A549 (cell line): ENCODE measurements around the gene ACTR8. TPM values are rescaled to one million over a fixed set of nuclear protein-coding genes. Genes with fewer than 3 reads are reported as not detected.

Experiments
- ATAC-seq, 2 experiments: fragments of 200-7000 bp in 1 of 2; fragments of >200 bp in 1 of 2; cut with Nextera tagmentation in 1 of 2; cut with Tn5 transposase in 1 of 2; 3 replicates each; pipeline versions ENCODE4 v1.8.0 to v1.9.1; 2018 to 2020; ENCODE audit warnings: mild to moderate bottlenecking in 1 of 2, moderate library complexity in 1 of 2
- CTCF ChIA-PET: fragments of 300-600 bp; sonication (Branson Sonifier 250); formaldehyde crosslinking; extraction: SDS; loops from one replicate; lab custom pipeline; 2021; ENCODE audit warnings: antibody characterized with exemption, inconsistent platforms; lab: Yijun Ruan, JAX
- POLR2A ChIA-PET: fragments of 350-600 bp; formaldehyde crosslinking; extraction: SDS; loops from one replicate; lab custom pipeline; 2021; ENCODE audit warnings: antibody characterized with exemption, inconsistent platforms; lab: Yijun Ruan, JAX
- DNase-seq, 2 experiments: peaks; one replicate each; pipeline versions ENCODE4 v3.0.0 to v3.0.0-alpha.2; 2011 to 2016; ENCODE audit warnings: low read depth in 1 of 2, low spot score in 1 of 2
- FAIRE-seq: peaks from 2 replicates; lab custom pipeline; 2011; peaks lifted over from hg19 to GRCh38; lab: Jason Lieb, UNC
- H3K27ac ChIP-seq, 2 experiments: fragments of >200 bp; sonication (Bioruptor Twin); formaldehyde crosslinking; 3 replicates each; pipeline ENCODE4 v1.5.1; 2016 to 2017
- H3K4me1 ChIP-seq: fragments of >200 bp; sonication (Bioruptor Twin); formaldehyde crosslinking; 3 replicates; pipeline ENCODE4 v1.6.1; 2016
- H3K4me2 ChIP-seq: fragments of >200 bp; sonication (Bioruptor Twin); formaldehyde crosslinking; 3 replicates; pipeline ENCODE4 v1.6.1; 2016
- H3K4me3 ChIP-seq: fragments of >200 bp; sonication (Bioruptor Twin); formaldehyde crosslinking; 3 replicates; pipeline ENCODE4 v1.5.1; 2016
- H3K9me3 ChIP-seq: fragments of >200 bp; sonication (Bioruptor Twin); formaldehyde crosslinking; 3 replicates; pipeline ENCODE4 v1.6.1; 2016
- BHLHE40 ChIP-seq: IDR thresholded peaks from 2 replicates; pipeline ENCODE4 v1.6.1; 2012; ENCODE audit warnings: low read depth, low read length, inconsistent platforms
- CBX8 ChIP-seq: fragments of 200-600 bp; sonication (generic); IDR thresholded peaks from 2 replicates; pipeline ENCODE4 v1.6.1; 2016
- CHD4 ChIP-seq: fragments of 200-600 bp; sonication (generic); IDR thresholded peaks from 2 replicates; pipeline ENCODE4 v1.6.1; 2016; ENCODE audit warnings: antibody characterized with exemption, mild to moderate bottlenecking, borderline replicate concordance
- EHF ChIP-seq: fragments of 250-450 bp; sonication (Bioruptor Pico); IDR thresholded peaks from 2 replicates; pipeline ENCODE4 v1.5.0; 2020; ENCODE audit warnings: mild to moderate bottlenecking
- EP300 ChIP-seq, 2 experiments: fragments of >200 bp; sonication (Bioruptor Twin); formaldehyde crosslinking; IDR thresholded peaks; 2 replicates in 1 of 2; 3 replicates in 1 of 2; pipeline ENCODE4 v1.6.1; 2016 to 2017
- FOSB ChIP-seq: fragments of 250-450 bp; sonication (Bioruptor Pico); IDR thresholded peaks from 2 replicates; pipeline ENCODE4 v1.5.0; 2020; ENCODE audit warnings: mild to moderate bottlenecking, moderate library complexity
- GATA3 ChIP-seq: IDR thresholded peaks from 2 replicates; pipeline ENCODE4 v1.6.1; 2012; ENCODE audit warnings: borderline replicate concordance
- HEYL ChIP-seq: fragments of 250-450 bp; sonication (Bioruptor Pico); IDR thresholded peaks from 2 replicates; pipeline ENCODE4 v1.8.0; 2021; ENCODE audit warnings: mild to moderate bottlenecking, moderate library complexity
- HOXA7 ChIP-seq: fragments of 250-450 bp; sonication (Bioruptor Pico); IDR thresholded peaks from 2 replicates; pipeline ENCODE4 v1.5.0; 2020; ENCODE audit warnings: mild to moderate bottlenecking, moderate library complexity
- JUNB ChIP-seq: fragments of >200 bp; sonication (Bioruptor Twin); formaldehyde crosslinking; IDR thresholded peaks from 2 replicates; pipeline ENCODE4 v1.6.1; 2016
- KDM1A ChIP-seq: fragments of 200-600 bp; sonication (generic); IDR thresholded peaks from 2 replicates; pipeline ENCODE4 v1.6.1; 2016; ENCODE audit warnings: low read depth, mild to moderate bottlenecking
- MAZ ChIP-seq: fragments of 150-350 bp; IDR thresholded peaks from 2 replicates; pipeline ENCODE4 v1.6.1; 2014; ENCODE audit warnings: antibody characterized with exemption, low read depth, low read length, borderline replicate concordance
- NPAS2 ChIP-seq: fragments of 250-450 bp; sonication (Bioruptor Pico); IDR thresholded peaks from 2 replicates; pipeline ENCODE4 v1.8.0; 2022; ENCODE audit warnings: mild to moderate bottlenecking, moderate library complexity, borderline replicate concordance
- POLR2A ChIP-seq: IDR thresholded peaks from 2 replicates; pipeline ENCODE4 v1.6.1; 2012; ENCODE audit warnings: mild to moderate bottlenecking, low read length
- RARB ChIP-seq: fragments of 250-450 bp; sonication (Bioruptor Pico); IDR thresholded peaks from 2 replicates; pipeline ENCODE4 v1.8.0; 2021; ENCODE audit warnings: mild to moderate bottlenecking, moderate library complexity
- RNF2 ChIP-seq: fragments of 200-600 bp; sonication (generic); IDR thresholded peaks from 2 replicates; pipeline ENCODE4 v1.6.1; 2016; ENCODE audit warnings: low read depth, mild to moderate bottlenecking, antibody characterized with exemption, moderate library complexity, borderline replicate concordance
- ZNF302 ChIP-seq: fragments of 250-450 bp; sonication (Bioruptor Pico); IDR thresholded peaks from 2 replicates; pipeline ENCODE4 v1.9.0; 2021; ENCODE audit warnings: inconsistent platforms, mild to moderate bottlenecking, moderate library complexity
- WGBS: methylation state at CpG from one replicate; pipeline ENCODE4 v1.1.6; 2017; ENCODE audit errors: missing lambda C conversion rate; 5-methylcytosine and 5-hydroxymethylcytosine counted together
- polyA plus RNA-seq, 4 experiments: library from polyadenylated mRNA; depleted of rRNA in 3 of 4; stranded (reverse); fragments of >200 nt; fragmentation: RNase III in 1 of 4; extraction: RNeasy Plus Mini Kit Qiagen cat#74134 plus additional on column Dnase treatment in 1 of 4; gene quantifications; 2 replicates in 3 of 4; 3 replicates in 1 of 4; pipeline ENCODE4 v1.2.3, GENCODE V29; 2011 to 2017
- TF ChIP-seq, protein P1 (sequence below): fragments of 150-350 bp; IDR thresholded peaks from 2 replicates; pipeline ENCODE4 v1.6.1; 2014; ENCODE audit warnings: low read depth, mild to moderate bottlenecking, low read length
- TF ChIP-seq, protein P2 (sequence below): IDR thresholded peaks from 2 replicates; pipeline ENCODE4 v1.6.1; 2012; ENCODE audit warnings: low read depth, borderline replicate concordance
- TF ChIP-seq, protein P3 (sequence below): fragments of 250-450 bp; sonication (Bioruptor Pico); IDR thresholded peaks from 2 replicates; pipeline ENCODE4 v1.5.0; 2021; ENCODE audit warnings: mild to moderate bottlenecking, moderate library complexity, borderline replicate concordance
- TF ChIP-seq, protein P4 (sequence below): fragments of >200 bp; sonication (Bioruptor Twin); formaldehyde crosslinking; IDR thresholded peaks from 3 replicates; pipeline ENCODE4 v1.6.1; 2016

The ACTR8 gene
- polyA plus RNA-seq, 2 of the 4 experiments (the other 2 are of a cell fraction) = 12.8 to 19.4 TPM

DNA sequence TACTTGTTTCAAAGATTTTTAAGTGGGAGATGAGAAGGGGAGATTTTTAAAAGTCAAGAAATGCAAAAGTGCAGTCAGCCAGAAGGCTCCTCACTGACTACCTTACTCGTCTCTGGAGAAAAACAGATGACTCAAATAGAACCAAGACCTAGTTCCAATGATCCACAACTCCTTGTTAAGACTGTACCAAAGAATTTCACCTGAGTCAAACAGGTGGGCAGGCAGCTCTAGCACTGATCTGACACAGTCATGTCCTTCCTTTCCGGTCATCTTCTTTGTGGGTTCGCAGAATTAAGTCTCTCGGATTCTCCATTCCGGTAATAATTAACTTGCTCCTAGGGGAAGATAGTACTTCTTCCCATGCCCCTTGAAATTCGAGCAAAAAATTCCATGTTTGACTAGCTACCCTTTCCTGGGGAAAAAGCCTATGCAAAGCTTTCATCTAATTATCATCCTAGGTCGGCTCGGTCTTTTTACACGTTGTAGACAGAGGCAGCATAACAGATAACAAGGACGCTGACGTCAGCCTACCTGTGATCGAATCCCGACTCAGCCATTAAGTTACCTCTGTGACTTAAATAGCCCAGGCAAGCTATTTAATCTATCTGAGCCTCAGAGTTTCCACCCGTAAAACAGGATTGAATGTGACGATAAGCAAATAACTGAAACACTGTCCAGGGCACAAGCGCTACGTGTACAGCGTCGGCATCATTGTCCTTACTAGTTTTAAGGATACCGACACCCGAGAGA is 8.9 kb upstream of the ACTR8 start:
- peaks cover 14% of the 10 kb centered on the region; the same call in 2 of the 3 replicates for H3K4me1 ChIP-seq
- no peaks in the 10 kb centered on the region for H3K9me3 ChIP-seq
- DNase-seq = peak; percentile 17 to 38
- peak overlapping the region; percentile 78 for H3K4me2 ChIP-seq
- H3K27ac ChIP-seq = peak overlapping the region; percentile 79 to 92
- CTCF ChIA-PET = interaction anchor here (1.3 kb wide), 1 partner anchor 10 kb away, joined by 6 read pairs; the partner anchor contains the start of gene ACTR8
- POLR2A ChIA-PET = interaction anchor here (0.8 kb wide), 1 partner anchor 15 kb away, joined by 5 read pairs; no protein-coding TSS in a partner anchor
- TF ChIP-seq, protein P1, sequence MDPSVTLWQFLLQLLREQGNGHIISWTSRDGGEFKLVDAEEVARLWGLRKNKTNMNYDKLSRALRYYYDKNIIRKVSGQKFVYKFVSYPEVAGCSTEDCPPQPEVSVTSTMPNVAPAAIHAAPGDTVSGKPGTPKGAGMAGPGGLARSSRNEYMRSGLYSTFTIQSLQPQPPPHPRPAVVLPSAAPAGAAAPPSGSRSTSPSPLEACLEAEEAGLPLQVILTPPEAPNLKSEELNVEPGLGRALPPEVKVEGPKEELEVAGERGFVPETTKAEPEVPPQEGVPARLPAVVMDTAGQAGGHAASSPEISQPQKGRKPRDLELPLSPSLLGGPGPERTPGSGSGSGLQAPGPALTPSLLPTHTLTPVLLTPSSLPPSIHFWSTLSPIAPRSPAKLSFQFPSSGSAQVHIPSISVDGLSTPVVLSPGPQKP = no peak
- 0 out of 2 replicates have a peak, but pooled peaks have one; percentile 41 for TF ChIP-seq HOXA7 (CRISPR knock-in tag)
- 5% methylated on average over 17 of the region's 21 CpGs for WGBS
- H3K4me3 ChIP-seq = peak overlapping the region; percentile 88
- ATAC-seq = peak; percentile 20 to 47; a peak in 4 of 6 replicates
- FAIRE-seq = no peak

DNA sequence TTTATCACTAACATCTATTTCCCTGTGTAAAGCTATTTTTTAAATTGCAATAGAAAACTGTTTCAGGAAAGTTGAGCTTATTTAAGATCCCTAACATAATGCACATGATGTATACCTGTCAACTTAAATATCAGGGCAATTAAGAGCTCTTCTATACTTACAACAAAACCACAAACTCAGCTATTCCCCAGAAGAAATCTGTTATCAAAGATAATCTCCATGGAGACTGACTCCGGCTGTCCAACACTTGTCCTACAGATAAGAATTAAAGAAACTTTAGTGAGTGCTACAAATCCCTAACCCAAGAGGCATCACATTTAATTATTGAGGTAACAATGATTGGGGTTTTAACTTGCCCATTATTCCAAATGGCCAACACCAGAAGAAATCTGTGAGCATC is 6.3 kb upstream of the ACTR8 start:
- TF ChIP-seq EHF (CRISPR knock-in tag) (no peak), NPAS2 (CRISPR knock-in tag) (no peak), KDM1A (no peak), CBX8 (no peak), JUNB (no peak), FOSB (no peak), POLR2A (no peak), CHD4 (no peak), EP300 (IDR thresholded peaks at IDR 0.05) (no peak)
- TF ChIP-seq, protein P2, sequence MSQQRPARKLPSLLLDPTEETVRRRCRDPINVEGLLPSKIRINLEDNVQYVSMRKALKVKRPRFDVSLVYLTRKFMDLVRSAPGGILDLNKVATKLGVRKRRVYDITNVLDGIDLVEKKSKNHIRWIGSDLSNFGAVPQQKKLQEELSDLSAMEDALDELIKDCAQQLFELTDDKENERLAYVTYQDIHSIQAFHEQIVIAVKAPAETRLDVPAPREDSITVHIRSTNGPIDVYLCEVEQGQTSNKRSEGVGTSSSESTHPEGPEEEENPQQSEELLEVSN = no peak
- TF ChIP-seq, protein P3, sequence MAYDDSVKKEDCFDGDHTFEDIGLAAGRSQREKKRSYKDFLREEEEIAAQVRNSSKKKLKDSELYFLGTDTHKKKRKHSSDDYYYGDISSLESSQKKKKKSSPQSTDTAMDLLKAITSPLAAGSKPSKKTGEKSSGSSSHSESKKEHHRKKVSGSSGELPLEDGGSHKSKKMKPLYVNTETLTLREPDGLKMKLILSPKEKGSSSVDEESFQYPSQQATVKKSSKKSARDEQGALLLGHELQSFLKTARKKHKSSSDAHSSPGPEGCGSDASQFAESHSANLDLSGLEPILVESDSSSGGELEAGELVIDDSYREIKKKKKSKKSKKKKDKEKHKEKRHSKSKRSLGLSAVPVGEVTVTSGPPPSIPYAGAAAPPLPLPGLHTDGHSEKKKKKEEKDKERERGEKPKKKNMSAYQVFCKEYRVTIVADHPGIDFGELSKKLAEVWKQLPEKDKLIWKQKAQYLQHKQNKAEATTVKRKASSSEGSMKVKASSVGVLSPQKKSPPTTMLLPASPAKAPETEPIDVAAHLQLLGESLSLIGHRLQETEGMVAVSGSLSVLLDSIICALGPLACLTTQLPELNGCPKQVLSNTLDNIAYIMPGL (CRISPR knock-in tag) = no peak
- Histone ChIP-seq H3K9me3 (no peaks in the 10 kb centered on the region), H3K4me1 (peaks cover 14% of the 10 kb centered on the region; the same call in 2 of the 3 replicates), H3K4me2 (no peak overlapping the region), H3K27ac (no peak overlapping the region), H3K4me3 (no peak overlapping the region)
- DNase-seq = no peak
- no peak for FAIRE-seq
- WGBS = 100% methylated on average over 1 of the region's 1 CpG
- POLR2A ChIA-PET = no interaction called here
- no peak for ATAC-seq
- CTCF ChIA-PET = no interaction called here

DNA sequence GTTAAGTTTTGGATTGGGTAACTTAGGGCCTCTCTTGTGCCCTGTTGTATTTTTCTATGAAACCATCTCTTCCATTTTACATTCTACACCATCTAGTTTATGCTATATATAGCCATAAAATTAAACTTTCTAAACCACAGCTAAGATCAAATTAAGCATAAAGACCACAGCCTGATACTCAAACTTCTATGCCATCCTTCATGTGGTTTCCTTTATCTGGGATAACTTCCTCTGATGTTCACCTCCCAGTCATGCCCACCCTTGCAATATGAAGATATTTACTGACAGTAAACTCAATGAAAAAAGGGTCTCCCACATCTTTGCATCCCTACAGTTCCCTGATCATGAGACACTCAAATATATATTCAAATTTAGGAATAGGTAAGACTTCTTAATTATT is 5.5 kb upstream of the ACTR8 start:
- Histone ChIP-seq H3K27ac (no peak overlapping the region), H3K4me2 (no peak overlapping the region), H3K4me1 (peaks cover 12% of the 10 kb centered on the region; the same call in 2 of the 3 replicates), H3K4me3 (no peak overlapping the region), H3K9me3 (no peaks in the 10 kb centered on the region)
- TF ChIP-seq, protein P4, sequence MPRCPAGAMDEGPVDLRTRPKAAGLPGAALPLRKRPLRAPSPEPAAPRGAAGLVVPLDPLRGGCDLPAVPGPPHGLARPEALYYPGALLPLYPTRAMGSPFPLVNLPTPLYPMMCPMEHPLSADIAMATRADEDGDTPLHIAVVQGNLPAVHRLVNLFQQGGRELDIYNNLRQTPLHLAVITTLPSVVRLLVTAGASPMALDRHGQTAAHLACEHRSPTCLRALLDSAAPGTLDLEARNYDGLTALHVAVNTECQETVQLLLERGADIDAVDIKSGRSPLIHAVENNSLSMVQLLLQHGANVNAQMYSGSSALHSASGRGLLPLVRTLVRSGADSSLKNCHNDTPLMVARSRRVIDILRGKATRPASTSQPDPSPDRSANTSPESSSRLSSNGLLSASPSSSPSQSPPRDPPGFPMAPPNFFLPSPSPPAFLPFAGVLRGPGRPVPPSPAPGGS = no peak
- FAIRE-seq = no peak
- ATAC-seq = no peak
- CTCF ChIA-PET = no interaction called here
- POLR2A ChIA-PET = no interaction called here
- no peak for DNase-seq

DNA sequence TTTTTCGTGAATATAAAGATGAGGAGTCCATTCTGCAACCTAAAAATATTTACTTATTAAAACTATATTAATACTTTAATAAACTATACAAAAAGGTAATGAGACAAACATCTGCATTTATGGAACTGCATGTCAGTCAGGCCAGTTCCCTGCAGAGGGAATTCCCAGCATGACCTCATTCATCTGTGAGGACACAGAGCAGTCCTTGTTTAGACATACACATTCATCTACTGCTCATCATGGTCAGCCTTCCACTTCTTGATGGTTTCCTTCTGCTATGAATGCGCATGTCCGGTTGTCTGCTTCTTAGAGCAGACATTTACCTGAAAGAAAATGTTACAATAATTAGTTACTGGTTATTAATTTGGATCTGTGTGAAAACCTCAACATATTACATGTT is 3.3 kb upstream of the ACTR8 start:
- ATAC-seq (no peak), FAIRE-seq (no peak), DNase-seq (peak in 1 of 2 experiments; percentile 17)
- H3K4me3 ChIP-seq = no peak overlapping the region
- H3K4me1 ChIP-seq = peaks cover 12% of the 10 kb centered on the region
- ChIA-PET CTCF (no interaction called here), POLR2A (no interaction called here)
- 93% methylated on average over 3 of the region's 3 CpGs for WGBS
- no peak overlapping the region for H3K27ac ChIP-seq
- H3K4me2 ChIP-seq = no peak overlapping the region
- no peaks in the 10 kb centered on the region for H3K9me3 ChIP-seq
- TF ChIP-seq RARB (CRISPR knock-in tag) = no peak
- TF ChIP-seq RNF2 = no peak
- no peak for TF ChIP-seq GATA3
- TF ChIP-seq CBX8 = no peak
- TF ChIP-seq HEYL (CRISPR knock-in tag) = no peak
- TF ChIP-seq BHLHE40 = no peak
- TF ChIP-seq ZNF302 (CRISPR knock-in tag) = no peak
- TF ChIP-seq, protein P4 = no peak
- TF ChIP-seq, protein P3 (CRISPR knock-in tag) = no peak
- TF ChIP-seq MAZ = no peak
